Neuronal stem cell (in vitro differentiated cells): Measurements from ENCODE around the gene PANK4.

Experiments used
- DNase-seq: peaks from one replicate; pipeline ENCODE4 v3.0.0-alpha.2; 2013; ENCODE audit warnings: low spot score
- H2AFZ ChIP-seq: one replicate; pipeline ENCODE4 v1.6.1; 2013; ENCODE audit warnings: mild to moderate bottlenecking, low read length, inconsistent platforms
- H2AK5ac ChIP-seq: 2 replicates; pipeline ENCODE4 v1.6.1; 2013; ENCODE audit warnings: low read depth, mild to moderate bottlenecking, inconsistent platforms, low read length, moderate library complexity, mixed read lengths
- H2BK120ac ChIP-seq: 2 replicates; pipeline ENCODE4 v1.6.1; 2013; ENCODE audit warnings: low read depth, mild to moderate bottlenecking, inconsistent platforms, low read length, moderate library complexity, mixed read lengths
- H2BK12ac ChIP-seq: one replicate; pipeline ENCODE4 v1.6.1; 2013; ENCODE audit warnings: low read length, inconsistent platforms
- H2BK15ac ChIP-seq: 2 replicates; pipeline ENCODE4 v1.6.1; 2013; ENCODE audit warnings: mild to moderate bottlenecking, low read length, inconsistent platforms, mixed read lengths
- H2BK5ac ChIP-seq: one replicate; pipeline ENCODE4 v1.6.1; 2013; ENCODE audit warnings: inconsistent platforms, mild to moderate bottlenecking, low read length, moderate library complexity
- H3K14ac ChIP-seq: one replicate; pipeline ENCODE4 v1.6.1; 2013; ENCODE audit warnings: low read length, inconsistent platforms
- H3K18ac ChIP-seq: 2 replicates; pipeline ENCODE4 v1.6.1; 2013; ENCODE audit warnings: low read length, inconsistent platforms
- H3K23ac ChIP-seq: 2 replicates; pipeline ENCODE4 v1.6.1; 2013; ENCODE audit warnings: low read depth, mild to moderate bottlenecking, mixed read lengths, low read length, inconsistent platforms; ENCODE audit not compliant: poor library complexity
- H3K27ac ChIP-seq: replicated peaks from 3 replicates; pipeline ENCODE4 v1.5.1; 2013; ENCODE audit warnings: low read length, inconsistent platforms
- H3K27me3 ChIP-seq, 3 experiments: 2 replicates each; pipeline ENCODE4 v1.6.1; 2013; ENCODE audit warnings: low read length in 3 of 3, mild to moderate bottlenecking in 2 of 3, inconsistent platforms in 1 of 3, low read depth in 1 of 3, mixed read lengths in 1 of 3, moderate library complexity in 1 of 3; ENCODE audit not compliant: control insufficient read depth in 3 of 3, insufficient read depth in 3 of 3
- H3K36me3 ChIP-seq, 2 donors: replicated peaks in 1 of 2; 2 replicates each; pipeline ENCODE4 v1.6.1; 2013; ENCODE audit warnings: low read length in 2 of 2; ENCODE audit not compliant: control insufficient read depth in 2 of 2, insufficient read depth in 2 of 2
- H3K4ac ChIP-seq: 2 replicates; pipeline ENCODE4 v1.6.1; 2013; ENCODE audit warnings: inconsistent platforms, mild to moderate bottlenecking, low read length, moderate library complexity
- H3K4me1 ChIP-seq, 2 donors: 1 replicate in 1 of 2; 2 replicates in 1 of 2; pipeline ENCODE4 v1.6.1; 2013; ENCODE audit warnings: low read length in 2 of 2, low read depth in 1 of 2; ENCODE audit not compliant: control insufficient read depth in 2 of 2, insufficient read depth in 1 of 2
- H3K4me2 ChIP-seq: one replicate; pipeline ENCODE4 v1.6.1; 2013; ENCODE audit warnings: mild to moderate bottlenecking, low read length, inconsistent platforms; ENCODE audit not compliant: insufficient read depth, poor library complexity, severe bottlenecking
- H3K4me3 ChIP-seq, 2 donors: 2 replicates each; pipeline ENCODE4 v1.5.1; 2013; ENCODE audit warnings: low read length in 2 of 2, mild to moderate bottlenecking in 2 of 2, inconsistent platforms in 1 of 2, moderate library complexity in 1 of 2
- H3K79me1 ChIP-seq: one replicate; pipeline ENCODE4 v1.6.1; 2013; ENCODE audit warnings: low read depth, mild to moderate bottlenecking, inconsistent platforms, low read length, moderate library complexity
- H3K9ac ChIP-seq: one replicate; pipeline ENCODE4 v1.6.1; 2013; ENCODE audit warnings: mild to moderate bottlenecking, low read depth, low read length, inconsistent platforms; ENCODE audit not compliant: poor library complexity
- H3K9me3 ChIP-seq, 2 donors: replicated peaks in 1 of 2; 2 replicates each; pipeline versions ENCODE3 to v1.6.1; 2013; ENCODE audit warnings: low read length in 2 of 2, mild to moderate bottlenecking in 2 of 2, inconsistent platforms in 1 of 2, low read depth in 1 of 2, mixed read lengths in 1 of 2, moderate library complexity in 1 of 2; ENCODE audit not compliant: control insufficient read depth in 2 of 2, insufficient read depth in 1 of 2
- H4K8ac ChIP-seq: one replicate; pipeline ENCODE4 v1.6.1; 2013; ENCODE audit warnings: low read depth, mild to moderate bottlenecking, inconsistent platforms, low read length, moderate library complexity
- H4K91ac ChIP-seq: one replicate; pipeline ENCODE4 v1.6.1; 2013; ENCODE audit warnings: low read length, low read depth, mild to moderate bottlenecking, inconsistent platforms; ENCODE audit not compliant: poor library complexity
- WGBS, 2 donors: extraction: QIAGEN DNeasy Blood & Tissue Kit; methylation state at CpG; one replicate each; pipeline ENCODE4 v1.1.7; 2013; ENCODE audit warnings: missing lambda C conversion rate in 2 of 2, mixed read lengths in 1 of 2; ENCODE audit not compliant: insufficient read length in 2 of 2, insufficient replicate concordance in 1 of 2; ENCODE audit errors: extremely low coverage in 2 of 2; 5-methylcytosine and 5-hydroxymethylcytosine counted together

Gene PANK4

GRCh38 chr1:2564006-2564814 lies 37.8 kb upstream of the PANK4 start:
- no peak overlapping the region for H3K4me3 ChIP-seq
- no peaks in the 10 kb centered on the region for H3K36me3 ChIP-seq
- no CpG with 5 or more reads among the region's 20 CpGs for WGBS, 2 donors
- no peak overlapping the region for H2BK12ac ChIP-seq
- H3K4ac ChIP-seq, result no peak overlapping the region
- no peak overlapping the region for H2AFZ ChIP-seq
- no peak overlapping the region for H3K4me2 ChIP-seq
- no peak overlapping the region for H3K27ac ChIP-seq
- peak overlapping the region; percentile 98 for H2AK5ac ChIP-seq
- no peaks in the 10 kb centered on the region for H3K9me3 ChIP-seq
- H3K79me1 ChIP-seq, result no peaks in the 10 kb centered on the region
- peak overlapping the region; percentile 94 for H3K14ac ChIP-seq
- H4K8ac ChIP-seq, result no peak overlapping the region
- peaks cover 2% of the 10 kb centered on the region in 2 donors for H3K4me1 ChIP-seq
- H2BK5ac ChIP-seq, result peak overlapping the region; percentile 46
- H3K18ac ChIP-seq, result peak overlapping the region; percentile 76
- H4K91ac ChIP-seq, result no peak overlapping the region
- no peak overlapping the region for H3K9ac ChIP-seq
- no peak overlapping the region for H2BK120ac ChIP-seq
- peak overlapping the region; percentile 96 for H2BK15ac ChIP-seq
- H3K23ac ChIP-seq, result no peak overlapping the region
- H3K27me3 ChIP-seq, result peaks cover 0 to 37% (median 0%) of the 10 kb centered on the region in 3 experiments
- DNase-seq, result no peak

GRCh38 chr1:2563205-2563604 lies 36.8 kb upstream of the PANK4 start:
- H3K4ac ChIP-seq, result no peak overlapping the region
- H2AK5ac ChIP-seq, result no peak overlapping the region
- H2BK12ac ChIP-seq, result no peak overlapping the region

GRCh38 chr1:2561898-2562895 lies 35.8 kb upstream of the PANK4 start:
- peak overlapping the region; percentile 94 for H3K23ac ChIP-seq
- H2AK5ac ChIP-seq, result peak overlapping the region; percentile 96
- H2BK12ac ChIP-seq, result peak overlapping the region; percentile 63
- peak overlapping the region; percentile 86 for H2BK15ac ChIP-seq
- no peak for DNase-seq
- H3K9ac ChIP-seq, result no peak overlapping the region
- no peaks in the 10 kb centered on the region for H3K79me1 ChIP-seq
- H3K27me3 ChIP-seq, result peaks cover 0 to 42% (median 0%) of the 10 kb centered on the region in 3 experiments
- H3K27ac ChIP-seq, result no peak overlapping the region
- peak overlapping the region; percentile 62 for H2BK5ac ChIP-seq
- H3K18ac ChIP-seq, result peak overlapping the region; percentile 93
- peaks cover 2% of the 10 kb centered on the region in 2 donors for H3K4me1 ChIP-seq
- no peak overlapping the region for H3K4me2 ChIP-seq
- no peak overlapping the region for H3K4ac ChIP-seq
- no peak overlapping the region for H3K4me3 ChIP-seq
- no peak overlapping the region for H4K8ac ChIP-seq
- H3K14ac ChIP-seq, result peak overlapping the region; percentile 47
- peak overlapping the region; percentile 66 for H2BK120ac ChIP-seq
- WGBS, 2 donors, result no CpG with 5 or more reads among the region's 24 CpGs
- no peaks in the 10 kb centered on the region for H3K36me3 ChIP-seq
- H3K9me3 ChIP-seq, result no peaks in the 10 kb centered on the region
- peak overlapping the region; percentile 81 for H4K91ac ChIP-seq
- H2AFZ ChIP-seq, result no peak overlapping the region

More at GRCh38 chr1:2563205-2563604, 36.8 kb upstream of the PANK4 start:
- no CpG with 5 or more reads among the region's 18 CpGs for WGBS, 2 donors
- DNase-seq, result no peak
- no peak overlapping the region for H2BK120ac ChIP-seq
- no peak overlapping the region for H2BK15ac ChIP-seq
- H2BK5ac ChIP-seq, result peak overlapping the region; percentile 46
- H2AFZ ChIP-seq, result no peak overlapping the region
- no peak overlapping the region for H4K8ac ChIP-seq
- no peaks in the 10 kb centered on the region for H3K79me1 ChIP-seq
- peaks cover 0 to 36% (median 0%) of the 10 kb centered on the region in 3 experiments for H3K27me3 ChIP-seq
- H3K18ac ChIP-seq, result peak overlapping the region; percentile 35
- H3K23ac ChIP-seq, result peak overlapping the region; percentile 85
- H3K9me3 ChIP-seq, result no peaks in the 10 kb centered on the region
- peaks cover 2% of the 10 kb centered on the region in 2 donors for H3K4me1 ChIP-seq
- no peak overlapping the region for H3K9ac ChIP-seq
- H4K91ac ChIP-seq, result no peak overlapping the region
- H3K4me2 ChIP-seq, result no peak overlapping the region
- peak overlapping the region; percentile 99 for H3K14ac ChIP-seq
- H3K27ac ChIP-seq, result no peak overlapping the region
- no peaks in the 10 kb centered on the region for H3K36me3 ChIP-seq
- no peak overlapping the region for H3K4me3 ChIP-seq
